H1 (cell line): Measurements from ENCODE around the gene ITGA8.

Experiments used
- ASH2L ChIP-seq: fragments of 200-600, 300-600 bp; sonication (generic); IDR thresholded peaks from one replicate; pipeline ENCODE4 v1.7.1; 2017; ENCODE audit warnings: low read length
- CTCF ChIP-seq, 3 experiments: IDR thresholded peaks; 1 replicate in 2 of 3; 2 replicates in 1 of 3; pipeline versions ENCODE4 v1.5.1 to v1.6.1; 2011; ENCODE audit warnings: low read length in 3 of 3, mild to moderate bottlenecking in 3 of 3, inconsistent platforms in 2 of 3, low read depth in 1 of 3, moderate library complexity in 1 of 3; ENCODE audit not compliant: insufficient read depth in 1 of 3; ENCODE audit errors: control extremely low read depth in 1 of 3
- EGR1 ChIP-seq: IDR thresholded peaks from 2 replicates; pipeline ENCODE4 v1.6.1; 2011; ENCODE audit warnings: low read depth, low read length, borderline replicate concordance
- GTF2F1 ChIP-seq: IDR thresholded peaks from 2 replicates; pipeline ENCODE4 v1.6.1; 2012; ENCODE audit warnings: low read depth, low read length, improper control_type of control experiment, borderline replicate concordance
- KDM1A ChIP-seq: fragments of 200-600, 300-600 bp; sonication (generic); IDR thresholded peaks from 2 replicates; pipeline ENCODE4 v1.7.1; 2016; ENCODE audit warnings: mild to moderate bottlenecking, low read length, borderline replicate concordance
- POLR2A ChIP-seq, 2 experiments: IDR thresholded peaks; 1 replicate in 1 of 2; 2 replicates in 1 of 2; pipeline ENCODE4 v1.6.1; 2011; ENCODE audit warnings: low read depth in 2 of 2, low read length in 2 of 2, mild to moderate bottlenecking in 2 of 2; ENCODE audit errors: control extremely low read depth in 1 of 2
- POLR2AphosphoS5 ChIP-seq: IDR thresholded peaks from 2 replicates; pipeline ENCODE4 v1.6.1; 2011; ENCODE audit warnings: low read depth, low read length

DNA sequence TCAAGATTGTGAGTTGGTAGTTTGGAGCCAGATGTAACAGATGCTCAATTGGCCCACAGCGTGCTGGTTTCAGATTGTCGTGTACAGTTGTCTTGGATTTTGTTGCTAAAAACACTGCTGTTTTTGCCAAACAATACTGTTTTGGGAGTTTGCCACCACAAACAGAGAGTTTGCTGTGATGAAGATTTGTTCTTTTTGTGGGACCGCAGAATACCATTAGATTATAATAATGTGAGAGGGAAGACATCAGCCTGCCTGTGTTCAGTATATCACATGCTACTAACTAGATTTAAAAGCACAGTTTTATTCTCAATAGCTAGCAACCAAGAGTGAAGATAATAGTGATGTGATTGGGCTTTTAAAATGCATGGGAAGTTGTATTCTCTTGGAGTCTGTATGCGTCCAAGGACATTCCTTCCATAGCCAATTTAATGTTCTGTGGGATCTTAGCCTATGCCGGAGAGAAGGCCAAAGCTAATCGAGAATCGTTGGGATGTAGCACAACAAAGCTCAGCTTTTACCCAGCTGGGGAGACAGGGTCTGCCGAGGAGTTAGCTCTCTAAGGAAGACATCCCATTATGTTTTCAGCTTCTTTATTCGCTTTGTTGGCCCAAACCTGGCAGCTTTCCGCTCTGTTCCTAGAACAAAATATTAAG is 18.7 kb upstream of the ITGA8 start:
- TF ChIP-seq POLR2A (IDR thresholded peaks at IDR 0.05; ENCODE audit: control extremely low read depth in 1 of 2, low read depth in 2 of 2, low read length in 2 of 2): no peak
- no peak for TF ChIP-seq CTCF (IDR thresholded peaks at IDR 0.05; ENCODE audit: control extremely low read depth in 1 of 3, insufficient read depth in 1 of 3, low read depth in 1 of 3, low read length in 3 of 3)
- no peak for TF ChIP-seq EGR1
- no peak for TF ChIP-seq KDM1A
- no peak for TF ChIP-seq GTF2F1
- no peak for TF ChIP-seq ASH2L
- TF ChIP-seq POLR2AphosphoS5: no peak
